WERI-Rb-1 (cell line): ENCODE data around the gene MFSD12.
A peak's percentile ranks its signal among the peaks of the same experiment; 100 is the strongest.
"Not testable (repeated sequence)": the region's sequence is repeated elsewhere in the genome, so short reads cannot be mapped to it uniquely, and the experiment has no call there.

ENCODE experiments used
- DNase-seq: peaks from one replicate; pipeline ENCODE4 v3.0.0-alpha.2; 2020
- H3K27ac ChIP-seq: fragments of 250-450 bp; sonication (Bioruptor Pico); 2 replicates; pipeline ENCODE4 v1.5.1; 2020; ENCODE audit warnings: mild to moderate bottlenecking, moderate library complexity
- H3K27me3 ChIP-seq: fragments of 250-450 bp; sonication (Bioruptor Pico); 2 replicates; pipeline ENCODE4 v1.5.1; 2021; ENCODE audit warnings: mild to moderate bottlenecking, low read depth, moderate library complexity; ENCODE audit not compliant: insufficient read depth, severe bottlenecking
- H3K36me3 ChIP-seq: fragments of 250-450 bp; sonication (Bioruptor Pico); 2 replicates; pipeline ENCODE4 v1.5.1; 2020; ENCODE audit warnings: mild to moderate bottlenecking, moderate library complexity
- H3K4me3 ChIP-seq: 2 replicates; pipeline ENCODE4 v1.5.1; 2011; ENCODE audit warnings: low read depth, mild to moderate bottlenecking, control low read depth, low read length
- H3K9me3 ChIP-seq: fragments of 250-450 bp; sonication (Bioruptor Pico); 2 replicates; pipeline ENCODE4 v1.5.1; 2021; ENCODE audit warnings: mild to moderate bottlenecking, moderate library complexity; ENCODE audit not compliant: severe bottlenecking
- TF ChIP-seq, protein P1 (sequence below): IDR thresholded peaks from 2 replicates; pipeline ENCODE4 v1.5.1; 2011; ENCODE audit warnings: low read depth, mild to moderate bottlenecking, control low read depth, inconsistent platforms, low read length

The MFSD12 gene

DNA sequence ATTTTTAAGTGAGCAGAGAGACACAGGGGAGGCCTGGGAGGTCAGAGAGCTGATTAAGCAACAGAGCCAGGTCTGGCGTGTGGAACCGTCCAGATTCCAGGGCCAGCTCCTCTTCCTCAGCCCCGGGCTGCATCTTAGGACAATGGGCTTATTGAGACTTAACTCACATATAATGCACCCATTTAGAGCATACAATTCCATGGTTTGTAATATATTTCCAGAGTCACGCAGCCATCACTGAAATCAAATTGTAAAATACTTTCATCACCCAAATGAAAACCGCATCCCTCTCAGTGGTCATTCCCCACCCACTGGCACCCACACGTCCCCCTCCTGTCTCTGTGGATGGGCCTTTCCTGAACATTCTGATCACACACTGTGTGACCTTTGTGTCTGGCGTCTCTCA, 13.2 kb upstream of the MFSD12 start:
- Histone ChIP-seq H3K4me3 (no peak overlapping the region), H3K36me3 (peaks cover 11% of the 10 kb centered on the region), H3K27ac (no peak overlapping the region), H3K9me3 (no peaks in the 10 kb centered on the region), H3K27me3 (no peaks in the 10 kb centered on the region)
- TF ChIP-seq, protein P1, sequence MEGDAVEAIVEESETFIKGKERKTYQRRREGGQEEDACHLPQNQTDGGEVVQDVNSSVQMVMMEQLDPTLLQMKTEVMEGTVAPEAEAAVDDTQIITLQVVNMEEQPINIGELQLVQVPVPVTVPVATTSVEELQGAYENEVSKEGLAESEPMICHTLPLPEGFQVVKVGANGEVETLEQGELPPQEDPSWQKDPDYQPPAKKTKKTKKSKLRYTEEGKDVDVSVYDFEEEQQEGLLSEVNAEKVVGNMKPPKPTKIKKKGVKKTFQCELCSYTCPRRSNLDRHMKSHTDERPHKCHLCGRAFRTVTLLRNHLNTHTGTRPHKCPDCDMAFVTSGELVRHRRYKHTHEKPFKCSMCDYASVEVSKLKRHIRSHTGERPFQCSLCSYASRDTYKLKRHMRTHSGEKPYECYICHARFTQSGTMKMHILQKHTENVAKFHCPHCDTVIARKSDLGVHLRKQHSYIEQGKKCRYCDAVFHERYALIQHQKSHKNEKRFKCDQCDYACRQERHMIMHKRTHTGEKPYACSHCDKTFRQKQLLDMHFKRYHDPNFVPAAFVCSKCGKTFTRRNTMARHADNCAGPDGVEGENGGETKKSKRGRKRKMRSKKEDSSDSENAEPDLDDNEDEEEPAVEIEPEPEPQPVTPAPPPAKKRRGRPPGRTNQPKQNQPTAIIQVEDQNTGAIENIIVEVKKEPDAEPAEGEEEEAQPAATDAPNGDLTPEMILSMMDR: no peak
- DNase-seq: no peak

DNA sequence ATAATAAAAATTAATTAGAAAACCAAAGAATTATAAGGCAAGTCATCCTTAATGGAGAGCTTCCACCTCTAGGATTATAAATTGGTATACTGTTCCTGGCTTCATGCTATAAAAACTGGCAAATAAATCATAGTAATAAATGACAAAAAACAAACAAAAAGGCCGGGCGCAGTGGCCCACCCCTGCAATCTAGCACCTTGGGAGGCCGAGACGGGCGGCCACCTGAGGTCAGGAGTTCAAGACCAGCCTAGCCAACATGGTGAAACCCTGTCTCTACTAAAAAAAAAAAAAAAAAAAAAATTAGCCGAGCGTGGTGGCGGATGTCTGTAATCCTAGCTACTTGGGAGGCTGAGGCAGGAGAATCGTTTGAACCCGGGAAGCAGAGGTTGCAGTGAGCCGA, 12.7 kb upstream of the MFSD12 start:
- H3K36me3 ChIP-seq, H3K4me3 ChIP-seq, DNase-seq, H3K27me3 ChIP-seq, H3K9me3 ChIP-seq, H3K27ac ChIP-seq: not testable (repeated sequence)

DNA sequence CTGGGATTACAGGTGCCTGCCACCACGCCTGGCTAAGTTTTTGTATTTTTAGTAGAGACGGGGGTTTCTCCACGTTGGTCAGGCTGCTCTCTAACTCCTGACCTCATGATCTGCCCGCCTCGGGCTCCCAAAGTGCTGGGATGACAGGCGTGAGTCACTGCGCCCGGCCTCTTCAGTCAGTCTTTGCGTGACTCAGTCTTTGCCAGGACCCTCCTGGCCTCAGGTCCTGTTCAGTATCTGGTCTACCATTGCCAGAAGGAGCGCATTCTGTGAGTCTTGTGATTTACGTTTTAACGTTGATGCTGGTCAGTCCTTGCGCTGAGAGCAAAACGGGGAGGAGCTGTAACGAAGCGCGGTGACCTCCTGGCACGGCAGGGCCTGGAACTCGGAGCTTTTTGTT, 7.8 kb upstream of the MFSD12 start:
- Histone ChIP-seq H3K36me3 (no peaks in the 10 kb centered on the region), H3K4me3 (no peak overlapping the region), H3K27ac (no peak overlapping the region), H3K27me3 (no peaks in the 10 kb centered on the region), H3K9me3 (no peaks in the 10 kb centered on the region)
- TF ChIP-seq, protein P1: no peak
- DNase-seq: no peak

DNA sequence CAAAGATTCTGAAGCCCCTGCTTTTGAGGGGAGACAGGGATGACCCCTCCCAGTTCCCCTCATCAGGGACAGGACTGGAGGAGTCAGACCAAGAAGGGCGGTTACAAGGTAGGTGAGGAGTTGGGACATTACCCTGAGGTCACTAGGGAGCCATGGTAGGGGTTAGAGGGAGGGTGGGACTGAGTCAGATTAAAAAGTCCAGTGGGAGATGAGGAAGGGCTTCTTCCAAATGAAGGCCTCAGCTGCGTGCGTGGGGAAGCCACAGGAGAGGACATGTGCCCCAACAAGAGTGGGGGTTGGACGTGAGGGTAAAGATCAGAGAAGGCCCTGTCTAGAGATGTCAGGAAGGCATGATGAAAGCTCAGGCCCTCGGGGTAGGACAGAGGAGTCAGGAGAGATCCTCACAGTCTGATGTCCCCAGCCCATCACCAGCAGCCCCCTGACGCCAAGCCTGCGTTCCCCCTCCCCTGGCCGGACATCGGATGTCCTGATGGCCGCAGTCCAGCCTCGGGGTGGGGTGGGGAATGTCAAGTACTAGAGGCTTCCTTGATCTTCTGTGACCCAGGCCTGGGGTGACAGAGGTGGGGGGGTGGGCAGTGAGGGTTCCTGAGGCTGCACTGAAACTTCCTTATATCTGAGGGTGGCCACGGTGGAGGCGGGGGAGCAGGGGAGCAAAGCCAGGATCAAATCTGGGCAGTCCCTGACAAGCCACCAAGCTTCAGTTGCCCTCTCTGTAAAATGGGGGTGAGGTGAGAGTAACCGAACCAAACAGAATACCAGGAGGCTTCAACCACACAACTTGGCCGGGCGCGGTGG, 6.5 kb upstream of the MFSD12 start:
- no peak overlapping the region for H3K4me3 ChIP-seq
- no peaks in the 10 kb centered on the region for H3K36me3 ChIP-seq
- H3K27me3 ChIP-seq: no peaks in the 10 kb centered on the region
- TF ChIP-seq, protein P1: no peak
- DNase-seq: no peak
- H3K27ac ChIP-seq: no peak overlapping the region
- no peaks in the 10 kb centered on the region for H3K9me3 ChIP-seq

DNA sequence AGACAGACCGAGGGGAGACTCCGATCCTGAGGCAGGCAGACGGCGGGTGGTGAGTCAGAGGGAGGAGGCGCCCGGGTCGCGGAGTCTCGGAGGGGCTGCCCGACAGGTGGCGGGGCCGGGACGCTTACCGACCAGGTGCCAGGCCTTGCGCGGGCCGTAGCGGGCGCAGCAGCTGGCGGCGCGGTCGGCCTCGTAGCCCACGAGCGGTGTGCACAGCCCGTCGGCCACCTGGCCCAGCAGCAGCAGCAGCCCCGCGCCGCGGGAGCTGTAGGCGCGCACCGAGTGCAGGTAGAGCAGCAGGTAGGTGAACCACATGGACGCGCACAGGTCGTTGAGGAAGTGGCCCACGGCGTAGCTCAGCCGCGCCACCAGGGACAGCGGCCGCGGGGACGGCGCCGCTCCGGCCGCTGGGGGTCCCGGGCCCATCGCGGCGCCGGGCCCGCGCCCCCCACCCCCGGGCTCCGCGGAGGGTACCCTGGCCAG, 367 bp downstream of the MFSD12 start:
- Histone ChIP-seq H3K27me3 (no peaks in the 10 kb centered on the region), H3K27ac (no peak overlapping the region; the same call in 1 of the 2 replicates), H3K4me3 (peak overlapping the region; percentile 70), H3K9me3 (no peaks in the 10 kb centered on the region), H3K36me3 (no peaks in the 10 kb centered on the region; the same call in 1 of the 2 replicates)
- TF ChIP-seq, protein P1: peak; percentile 12; the same call in 1 of the 2 replicates
- peak; percentile 47 for DNase-seq

DNA sequence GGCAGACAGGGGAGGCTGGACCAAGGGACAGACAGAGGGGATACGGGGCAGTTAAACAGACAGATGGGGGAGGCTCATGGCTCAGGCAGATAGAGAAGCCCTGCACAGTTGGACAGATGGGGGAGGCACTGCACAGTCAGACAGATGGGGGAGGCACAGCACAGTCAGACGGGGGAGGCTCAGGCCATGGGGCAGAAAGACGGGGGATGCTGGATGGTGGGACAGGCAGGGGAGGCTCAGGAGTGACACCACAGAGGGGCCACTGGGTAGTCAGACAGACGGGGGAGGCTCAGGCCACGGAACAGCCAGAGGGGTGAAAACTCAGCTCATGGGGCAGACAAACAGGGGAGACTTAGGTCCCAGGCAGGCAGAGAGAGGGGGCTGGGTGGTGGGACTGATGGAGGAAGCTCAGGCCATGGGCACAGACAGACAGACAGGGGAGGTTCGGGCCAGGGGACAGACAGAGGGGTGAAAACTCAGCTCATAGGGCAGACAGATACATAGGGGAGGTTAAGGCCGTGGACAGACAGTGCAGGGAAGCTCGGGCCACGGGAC, 886 bp downstream of the MFSD12 start:
- TF ChIP-seq, protein P1: no peak
- H3K9me3 ChIP-seq: no peaks in the 10 kb centered on the region
- H3K36me3 ChIP-seq: no peaks in the 10 kb centered on the region; the same call in 1 of the 2 replicates
- H3K27ac ChIP-seq: no peak overlapping the region
- DNase-seq: no peak
- H3K4me3 ChIP-seq: peak overlapping the region; percentile 70
- H3K27me3 ChIP-seq: no peaks in the 10 kb centered on the region
